Endodermal cell (in vitro differentiated cells): ENCODE results near the gene MAP3K15. TPM values are rescaled to one million over a fixed set of nuclear protein-coding genes. Genes with fewer than 3 reads are reported as not detected.

Experiments used
- DNase-seq: peaks from one replicate; pipeline ENCODE4 v3.0.0-alpha.2; 2017
- H3K27ac ChIP-seq: 2 replicates; pipeline ENCODE4 v1.5.1; 2013; ENCODE audit warnings: mild to moderate bottlenecking, low read depth, low read length, moderate library complexity
- H3K27me3 ChIP-seq: 2 replicates; pipeline ENCODE4 v1.6.1; 2013; ENCODE audit warnings: mild to moderate bottlenecking, low read length, moderate library complexity; ENCODE audit not compliant: insufficient read depth, control insufficient read depth, poor library complexity, severe bottlenecking
- H3K36me3 ChIP-seq: 2 replicates; pipeline ENCODE4 v1.7.0; 2013; ENCODE audit warnings: mild to moderate bottlenecking, low read length, moderate library complexity; ENCODE audit not compliant: control insufficient read depth, insufficient read depth
- H3K4me1 ChIP-seq: one replicate; pipeline ENCODE4 v1.7.0; 2013; ENCODE audit warnings: low read length; ENCODE audit not compliant: control insufficient read depth, insufficient read depth
- H3K4me3 ChIP-seq: 2 replicates; pipeline ENCODE4 v1.5.1; 2013; ENCODE audit warnings: mild to moderate bottlenecking, low read length, moderate library complexity
- H3K9ac ChIP-seq: 2 replicates; pipeline ENCODE4 v1.6.1; 2013; ENCODE audit warnings: mild to moderate bottlenecking, low read length, moderate library complexity; ENCODE audit not compliant: poor library complexity, severe bottlenecking; ENCODE audit errors: extremely low read depth
- H3K9me3 ChIP-seq: 2 replicates; pipeline ENCODE4 v1.6.1; 2013; ENCODE audit warnings: mild to moderate bottlenecking, low read length, moderate library complexity; ENCODE audit not compliant: control insufficient read depth
- H3K27ac Mint-ChIP-seq: 2 replicates; pipeline ENCODE4 v1.8.0; 2020; ENCODE audit warnings: mixed read lengths
- H3K27me3 Mint-ChIP-seq: 2 replicates; pipeline ENCODE4 v1.8.0; 2021; ENCODE audit warnings: mild to moderate bottlenecking, mixed read lengths; ENCODE audit not compliant: insufficient read depth
- H3K36me3 Mint-ChIP-seq: 2 replicates; pipeline ENCODE4 v1.8.0; 2020; ENCODE audit warnings: low read depth, mixed read lengths
- H3K4me1 Mint-ChIP-seq: 2 replicates; pipeline ENCODE4 v1.8.0; 2020; ENCODE audit warnings: mixed read lengths
- H3K4me3 Mint-ChIP-seq: 2 replicates; pipeline ENCODE4 v1.8.0; 2020; ENCODE audit warnings: mild to moderate bottlenecking, moderate library complexity, mixed read lengths
- H3K9me3 Mint-ChIP-seq: 2 replicates; pipeline ENCODE4 v1.8.0; 2020; ENCODE audit warnings: mild to moderate bottlenecking, mixed read lengths
- WGBS, 2 experiments: methylation state at CpG; one replicate each; pipeline versions ENCODE4 v1.1.5 to v1.1.7; 2013; ENCODE audit warnings: missing lambda C conversion rate in 2 of 2, mixed read lengths in 1 of 2; ENCODE audit not compliant: insufficient coverage in 1 of 2, insufficient read length in 1 of 2; 5-methylcytosine and 5-hydroxymethylcytosine counted together
- total RNA-seq, 2 donors: library from RNA; stranded (reverse); fragmentation: NEBNext Ultra II Directional in 1 of 2; extraction: Animal tissue kit (Norgen Biotek cat#: 25700) in 1 of 2; gene quantifications; 2 replicates in 1 of 2; 3 replicates in 1 of 2; pipeline ENCODE4 v1.2.1, GENCODE V29; 2021
- TF ChIP-seq, protein P1 (sequence below): fragments of 200-600 bp; sonication (generic); conservative IDR thresholded peaks from 2 replicates; pipeline ENCODE4 v1.5.0; 2021; ENCODE audit warnings: antibody characterized with exemption, mild to moderate bottlenecking

Gene MAP3K15
- total RNA-seq, 2 donors from 2014 or later, result 2.2 to 2.9 TPM

DNA sequence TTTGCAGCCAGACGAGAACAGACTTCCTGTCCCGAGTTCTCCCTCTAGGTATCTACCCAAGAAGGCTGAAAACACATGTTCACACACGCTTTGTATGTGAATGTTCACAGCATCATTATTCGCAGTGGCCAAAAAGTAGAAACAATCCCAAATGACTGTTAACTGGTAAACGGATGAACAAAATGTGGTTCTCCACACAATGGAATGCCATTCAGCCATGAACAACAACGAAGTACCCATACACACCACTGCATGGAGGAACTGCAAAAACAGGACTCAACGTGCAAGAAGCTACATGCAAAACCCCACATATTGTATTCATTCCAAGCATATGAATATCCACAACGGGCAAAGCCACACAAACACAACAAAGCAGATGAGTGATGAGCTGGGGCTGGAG is 126.6 kb downstream of the MAP3K15 start:
- TF ChIP-seq, protein P1, sequence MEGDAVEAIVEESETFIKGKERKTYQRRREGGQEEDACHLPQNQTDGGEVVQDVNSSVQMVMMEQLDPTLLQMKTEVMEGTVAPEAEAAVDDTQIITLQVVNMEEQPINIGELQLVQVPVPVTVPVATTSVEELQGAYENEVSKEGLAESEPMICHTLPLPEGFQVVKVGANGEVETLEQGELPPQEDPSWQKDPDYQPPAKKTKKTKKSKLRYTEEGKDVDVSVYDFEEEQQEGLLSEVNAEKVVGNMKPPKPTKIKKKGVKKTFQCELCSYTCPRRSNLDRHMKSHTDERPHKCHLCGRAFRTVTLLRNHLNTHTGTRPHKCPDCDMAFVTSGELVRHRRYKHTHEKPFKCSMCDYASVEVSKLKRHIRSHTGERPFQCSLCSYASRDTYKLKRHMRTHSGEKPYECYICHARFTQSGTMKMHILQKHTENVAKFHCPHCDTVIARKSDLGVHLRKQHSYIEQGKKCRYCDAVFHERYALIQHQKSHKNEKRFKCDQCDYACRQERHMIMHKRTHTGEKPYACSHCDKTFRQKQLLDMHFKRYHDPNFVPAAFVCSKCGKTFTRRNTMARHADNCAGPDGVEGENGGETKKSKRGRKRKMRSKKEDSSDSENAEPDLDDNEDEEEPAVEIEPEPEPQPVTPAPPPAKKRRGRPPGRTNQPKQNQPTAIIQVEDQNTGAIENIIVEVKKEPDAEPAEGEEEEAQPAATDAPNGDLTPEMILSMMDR, result no peak
- Mint-ChIP-seq H3K27ac (no peak overlapping the region), H3K36me3 (peaks cover 4% of the 10 kb centered on the region), H3K4me3 (no peak overlapping the region), H3K9me3 (peaks cover 58% of the 10 kb centered on the region), H3K4me1 (peaks cover 4% of the 10 kb centered on the region), H3K27me3 (no peaks in the 10 kb centered on the region)
- WGBS, 2 experiments, result 90 to 91% methylated on average over 4 to 7 of the region's 8 CpGs
- Histone ChIP-seq H3K9me3 (no peaks in the 10 kb centered on the region), H3K36me3 (no peaks in the 10 kb centered on the region), H3K4me3 (no peak overlapping the region), H3K27me3 (no peaks in the 10 kb centered on the region), H3K27ac (no peak overlapping the region), H3K9ac (no peak overlapping the region), H3K4me1 (no peaks in the 10 kb centered on the region)
- no peak for DNase-seq

DNA sequence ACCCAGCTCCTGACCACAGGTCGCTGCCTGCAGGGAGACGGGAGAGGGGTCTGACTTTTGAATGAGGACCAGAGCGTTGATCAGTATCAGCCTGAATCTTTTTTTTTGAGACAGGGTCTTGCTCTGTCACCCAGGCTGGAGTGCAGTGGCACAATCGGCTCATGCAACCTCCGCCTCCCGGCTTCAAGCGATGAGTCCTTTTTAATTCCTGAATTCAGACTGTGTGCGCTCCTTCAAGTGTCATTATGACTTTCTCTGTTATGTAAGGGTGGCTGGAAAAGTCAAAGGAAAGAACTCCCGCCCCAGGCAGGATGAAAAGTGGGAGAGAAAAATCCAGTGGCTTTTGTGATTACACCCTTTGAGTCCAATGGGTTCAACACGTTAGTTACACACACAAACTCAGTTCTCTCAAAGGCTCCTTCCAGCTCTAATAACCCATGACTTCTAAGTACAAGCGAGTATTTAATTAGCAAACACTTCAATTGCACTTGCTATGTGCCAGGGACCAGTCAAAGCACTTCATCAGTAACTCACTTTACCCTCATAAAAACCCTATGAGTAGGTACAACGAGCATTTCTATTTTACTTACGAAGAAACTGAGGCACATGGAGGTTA is 127.1 kb downstream of the MAP3K15 start:
- no peaks in the 10 kb centered on the region for H3K4me1 ChIP-seq
- Mint-ChIP-seq H3K27ac (no peak overlapping the region), H3K4me1 (peaks cover 4% of the 10 kb centered on the region), H3K36me3 (peaks cover 4% of the 10 kb centered on the region), H3K9me3 (peaks cover 58% of the 10 kb centered on the region), H3K27me3 (no peaks in the 10 kb centered on the region), H3K4me3 (no peak overlapping the region)
- no peaks in the 10 kb centered on the region for H3K27me3 ChIP-seq
- no peak overlapping the region for H3K9ac ChIP-seq
- no peak overlapping the region for H3K27ac ChIP-seq
- no peak overlapping the region for H3K4me3 ChIP-seq
- no peaks in the 10 kb centered on the region for H3K36me3 ChIP-seq
- no peaks in the 10 kb centered on the region for H3K9me3 ChIP-seq
- TF ChIP-seq, protein P1, result no peak
- DNase-seq, result no peak
- WGBS, 2 experiments, result 88 to 100% methylated on average over 2 to 13 of the region's 13 CpGs

DNA sequence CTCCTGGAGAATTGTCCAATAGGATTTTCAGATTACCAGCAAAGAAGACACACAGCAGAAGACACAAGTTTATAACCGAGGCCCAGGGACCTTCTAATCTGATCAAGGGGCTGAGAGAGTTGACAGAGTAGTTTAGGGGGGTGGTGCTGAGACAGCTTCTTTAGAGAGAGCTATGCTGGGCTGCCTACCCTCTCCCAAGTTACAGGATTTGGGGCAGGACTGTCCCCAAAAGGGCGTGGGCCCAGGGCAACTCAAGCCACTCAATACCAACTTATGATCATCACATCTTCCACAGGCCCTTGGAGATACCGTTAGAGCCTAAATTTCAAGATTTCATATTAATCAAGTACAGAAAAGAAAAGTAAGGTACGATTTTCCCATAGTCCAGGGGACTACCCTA is 128.6 kb downstream of the MAP3K15 start:
- Histone ChIP-seq H3K9me3 (no peaks in the 10 kb centered on the region), H3K36me3 (no peaks in the 10 kb centered on the region), H3K4me1 (no peaks in the 10 kb centered on the region), H3K27ac (no peak overlapping the region), H3K9ac (no peak overlapping the region), H3K27me3 (no peaks in the 10 kb centered on the region), H3K4me3 (no peak overlapping the region)
- TF ChIP-seq, protein P1, result no peak
- Mint-ChIP-seq H3K4me1 (peaks cover 4% of the 10 kb centered on the region), H3K4me3 (no peak overlapping the region), H3K27me3 (no peaks in the 10 kb centered on the region), H3K36me3 (no peaks in the 10 kb centered on the region), H3K9me3 (peaks cover 58% of the 10 kb centered on the region), H3K27ac (no peak overlapping the region)
- DNase-seq, result no peak
- WGBS, 2 experiments, result 78% methylated on average over 4 of the region's 4 CpGs; no CpG with 5 or more reads in 1 of the 2 experiments
